AG04449 (cell line): ENCODE results near the gene PMP22.
"Not testable (repeated sequence)": the region's sequence is repeated elsewhere in the genome, so short reads cannot be mapped to it uniquely, and the experiment has no call there.

ENCODE experiments used
- CTCF ChIA-PET: fragments of 350-600 bp; formaldehyde crosslinking; extraction: SDS; loops from one replicate; lab custom pipeline; 2021; ENCODE audit warnings: antibody characterized with exemption; lab: Yijun Ruan, JAX
- POLR2A ChIA-PET: fragments of 400-600, 350-600 bp; formaldehyde crosslinking; extraction: SDS; loops from one replicate; lab custom pipeline; 2020; ENCODE audit warnings: antibody characterized with exemption, inconsistent platforms; lab: Yijun Ruan, JAX
- DNase-seq: peaks from one replicate; pipeline ENCODE4 v3.0.0-alpha.2; 2010; ENCODE audit warnings: low read depth, low spot score
- H3K4me3 ChIP-seq: 2 replicates; pipeline ENCODE4 v1.5.1; 2011; ENCODE audit warnings: low read depth, mild to moderate bottlenecking, control low read depth, low read length
- TF ChIP-seq, protein P1 (sequence below): IDR thresholded peaks from one replicate; pipeline ENCODE4 v1.5.1; 2011; ENCODE audit warnings: mild to moderate bottlenecking, moderate library complexity, low read length, control low read depth, inconsistent platforms; ENCODE audit not compliant: insufficient read depth; ENCODE audit errors: missing control alignments

Gene PMP22

DNA sequence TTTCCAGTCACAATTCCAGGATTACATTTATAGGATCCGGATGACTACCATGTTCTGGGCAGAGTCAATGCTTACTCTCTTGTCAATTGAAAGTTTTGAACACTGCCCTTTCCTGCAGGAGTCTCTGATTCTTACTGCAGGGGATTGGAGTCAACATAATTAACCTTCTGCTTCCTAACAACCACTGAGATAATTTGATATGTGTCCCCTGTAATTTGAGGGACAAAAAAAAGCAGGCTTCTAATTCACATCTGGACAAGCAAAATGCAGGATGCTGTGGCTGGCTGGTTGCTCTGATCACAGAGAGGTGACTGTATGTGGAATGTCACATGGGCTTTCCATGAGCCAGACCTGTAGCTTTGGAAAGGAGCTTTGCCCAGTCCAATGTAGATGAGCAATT, 54.9 kb downstream of the PMP22 start:
- TF ChIP-seq, protein P1, sequence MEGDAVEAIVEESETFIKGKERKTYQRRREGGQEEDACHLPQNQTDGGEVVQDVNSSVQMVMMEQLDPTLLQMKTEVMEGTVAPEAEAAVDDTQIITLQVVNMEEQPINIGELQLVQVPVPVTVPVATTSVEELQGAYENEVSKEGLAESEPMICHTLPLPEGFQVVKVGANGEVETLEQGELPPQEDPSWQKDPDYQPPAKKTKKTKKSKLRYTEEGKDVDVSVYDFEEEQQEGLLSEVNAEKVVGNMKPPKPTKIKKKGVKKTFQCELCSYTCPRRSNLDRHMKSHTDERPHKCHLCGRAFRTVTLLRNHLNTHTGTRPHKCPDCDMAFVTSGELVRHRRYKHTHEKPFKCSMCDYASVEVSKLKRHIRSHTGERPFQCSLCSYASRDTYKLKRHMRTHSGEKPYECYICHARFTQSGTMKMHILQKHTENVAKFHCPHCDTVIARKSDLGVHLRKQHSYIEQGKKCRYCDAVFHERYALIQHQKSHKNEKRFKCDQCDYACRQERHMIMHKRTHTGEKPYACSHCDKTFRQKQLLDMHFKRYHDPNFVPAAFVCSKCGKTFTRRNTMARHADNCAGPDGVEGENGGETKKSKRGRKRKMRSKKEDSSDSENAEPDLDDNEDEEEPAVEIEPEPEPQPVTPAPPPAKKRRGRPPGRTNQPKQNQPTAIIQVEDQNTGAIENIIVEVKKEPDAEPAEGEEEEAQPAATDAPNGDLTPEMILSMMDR = no peak
- no peak for DNase-seq
- CTCF ChIA-PET = no interaction called here
- POLR2A ChIA-PET = no interaction called here
- no peak overlapping the region for H3K4me3 ChIP-seq

DNA sequence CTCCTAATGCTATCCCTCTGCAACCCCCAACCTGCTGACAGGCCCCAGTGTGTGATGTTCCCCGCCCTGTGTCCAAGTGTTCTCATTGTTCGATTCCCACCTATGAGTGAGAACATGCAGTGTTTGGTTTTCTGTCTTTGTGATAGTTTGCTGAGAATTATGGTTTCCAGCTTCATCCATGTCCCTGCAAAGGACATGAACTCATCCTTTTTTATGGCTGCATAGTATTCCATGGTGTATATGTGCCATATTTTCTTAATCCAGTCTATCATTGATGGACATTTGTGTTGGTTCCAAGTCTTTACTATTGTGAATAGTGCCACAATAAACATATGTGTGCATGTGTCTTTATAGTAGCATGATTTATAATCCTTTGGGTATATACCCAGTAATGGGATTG, 62.1 kb downstream of the PMP22 start:
- POLR2A ChIA-PET, CTCF ChIA-PET, DNase-seq: not testable (repeated sequence)

DNA sequence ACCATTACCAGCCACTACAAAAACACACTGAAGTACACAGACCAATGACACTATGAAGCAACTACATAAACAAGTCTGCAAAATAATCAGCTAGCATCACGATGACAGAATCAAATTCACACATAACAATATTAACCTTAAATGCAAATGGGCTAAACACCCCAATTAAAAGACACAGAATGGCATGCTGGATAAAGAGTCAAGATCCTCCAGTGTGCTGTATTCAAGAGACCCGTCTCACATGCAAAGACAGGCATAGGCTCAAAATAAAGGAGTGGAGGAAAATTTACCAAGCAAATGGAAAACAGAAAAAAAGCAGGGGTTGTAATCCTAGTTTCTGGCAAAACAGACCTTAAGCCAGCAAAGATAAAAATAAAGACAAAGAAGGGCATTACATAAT, 64.6 kb downstream of the PMP22 start:
- POLR2A ChIA-PET, H3K4me3 ChIP-seq, DNase-seq, CTCF ChIA-PET: not testable (repeated sequence)

More for the DNA sequence above, 62.1 kb downstream of the PMP22 start:
- not testable (repeated sequence) for H3K4me3 ChIP-seq

DNA sequence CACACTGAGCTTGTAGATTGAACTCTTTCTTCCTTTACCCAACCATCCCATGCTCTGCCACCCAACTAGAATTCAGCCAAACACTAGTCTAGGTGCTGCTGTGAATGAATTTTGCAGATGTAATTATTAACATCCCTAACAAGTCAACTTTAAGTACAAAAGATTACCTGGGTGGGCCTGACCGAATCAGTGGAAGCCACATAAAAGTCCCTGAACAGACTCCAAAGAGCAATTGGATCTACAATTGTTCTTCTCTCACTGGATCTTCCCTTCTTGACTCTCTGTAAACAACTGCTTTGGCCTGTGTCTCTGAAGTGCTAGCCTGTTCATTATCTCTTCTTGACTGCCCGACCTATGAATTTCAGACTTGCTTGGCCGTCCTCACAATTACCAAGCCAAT, 67.9 kb downstream of the PMP22 start:
- DNase-seq = no peak
- POLR2A ChIA-PET = no interaction called here
- no peak overlapping the region for H3K4me3 ChIP-seq
- TF ChIP-seq, protein P1 = no peak
- CTCF ChIA-PET = no interaction called here

DNA sequence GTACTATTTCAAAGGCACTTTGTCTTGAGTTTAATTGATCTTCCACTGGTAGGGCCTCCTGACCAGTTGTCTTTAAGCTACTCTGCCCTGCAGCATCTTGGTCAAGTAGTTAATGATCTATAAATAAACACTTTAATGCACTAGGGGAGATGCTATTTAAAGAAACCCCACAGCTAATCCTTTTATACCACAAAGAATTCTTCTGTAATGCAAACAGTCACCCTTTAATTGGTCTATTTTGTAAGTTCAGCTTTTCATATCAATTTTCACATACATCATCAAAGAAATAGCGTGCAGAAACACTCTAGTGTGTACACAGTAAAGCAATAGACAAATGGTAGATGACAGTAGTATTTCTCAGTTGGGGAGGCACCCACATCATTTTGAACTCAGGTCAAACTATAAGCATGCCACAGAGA, 70.3 kb downstream of the PMP22 start:
- CTCF ChIA-PET = interaction anchor here (2.4 to 2.7 kb wide), 3 partner anchors 9 to 23 kb away, joined by 8 to 12 read pairs (median 8); no protein-coding TSS in a partner anchor
- peak; percentile 59 for DNase-seq
- TF ChIP-seq, protein P1 = no peak
- POLR2A ChIA-PET = interaction anchor here (0.7 kb wide), 1 partner anchor 9 kb away, joined by 3 read pairs; no protein-coding TSS in a partner anchor
- H3K4me3 ChIP-seq = no peak overlapping the region

DNA sequence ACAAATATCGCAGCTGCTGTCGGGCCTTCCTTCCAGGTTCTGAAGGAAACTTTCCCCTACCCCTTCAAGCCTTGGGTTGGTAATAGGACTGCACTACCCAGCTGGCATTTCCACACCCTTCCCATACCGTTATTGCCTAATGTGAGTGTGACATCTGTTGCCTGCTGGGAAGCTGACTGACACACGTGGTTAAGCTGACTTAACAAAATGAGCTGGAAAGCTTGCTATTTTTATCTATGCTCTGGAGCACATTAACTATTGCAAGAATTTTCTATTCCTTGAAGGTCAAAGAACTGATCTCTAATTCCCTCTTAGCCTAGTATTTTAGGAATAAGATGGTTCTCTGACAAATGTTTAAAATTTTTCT, 79.5 kb downstream of the PMP22 start:
- DNase-seq = peak; percentile 69
- TF ChIP-seq, protein P1 = no peak

DNA sequence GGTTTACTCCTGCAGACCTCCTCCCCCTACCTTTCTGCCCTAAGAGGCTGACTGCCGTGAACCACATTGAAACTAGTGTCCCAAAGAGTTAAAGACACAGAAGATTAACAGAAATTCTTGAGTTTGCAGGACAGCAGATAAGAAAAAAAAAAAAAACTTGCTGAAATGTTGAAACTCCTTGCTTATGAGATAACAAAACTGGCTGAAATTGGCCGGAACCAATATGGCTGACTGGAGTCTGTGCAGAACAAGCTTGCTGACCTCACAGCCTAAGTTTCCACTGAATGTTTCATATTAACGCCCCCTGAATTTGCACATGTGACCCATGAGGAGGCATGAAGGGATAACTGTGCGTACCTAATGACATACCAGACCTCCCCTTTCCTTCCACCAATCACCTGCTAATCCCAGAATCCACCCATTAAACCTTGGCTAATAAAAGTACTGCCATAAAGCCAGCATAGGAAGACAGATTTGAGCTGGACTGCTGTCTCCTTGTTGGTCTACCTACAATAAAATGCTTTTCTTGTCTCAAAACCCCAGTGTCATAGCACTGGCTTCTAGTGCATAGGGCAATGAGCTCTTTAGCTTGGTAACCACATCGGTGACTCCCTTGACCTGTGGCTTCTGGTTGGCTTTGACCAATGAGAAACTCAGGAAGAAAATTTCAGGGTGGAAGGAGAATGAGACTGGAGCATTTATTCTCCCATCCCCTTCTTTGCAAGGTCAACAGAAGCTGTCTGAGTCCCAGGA, 80.1 kb downstream of the PMP22 start:
- CTCF ChIA-PET = interaction anchor here (1.1 to 2.2 kb wide), 5 partner anchors 9 to 258 kb away, joined by 4 to 12 read pairs (median 6); no protein-coding TSS in a partner anchor
- TF ChIP-seq, protein P1 = no peak
- no peak for DNase-seq
- POLR2A ChIA-PET = interaction anchor here (0.6 to 1.0 kb wide), 2 partner anchors 10 to 215 kb away, joined by 3 read pairs; no protein-coding TSS in a partner anchor
- H3K4me3 ChIP-seq = no peak overlapping the region

More for the DNA sequence above, 79.5 kb downstream of the PMP22 start:
- ChIA-PET CTCF (interaction anchor here (1.1 to 2.2 kb wide), 5 partner anchors 9 to 259 kb away, joined by 4 to 12 read pairs (median 6); no protein-coding TSS in a partner anchor), POLR2A (interaction anchor here (1.0 kb wide), 1 partner anchor 9 kb away, joined by 3 read pairs; no protein-coding TSS in a partner anchor)
- no peak overlapping the region for H3K4me3 ChIP-seq
